DMS53 treated with DMSO at 0.1 percent for 48 hours (cell line): ENCODE results near the gene HOXA6.

ENCODE experiments used
- DNase-seq: peaks from one replicate; lab custom pipeline; 2025; ENCODE audit not compliant: unreplicated experiment; lab: John Stamatoyannopoulos, UW

Gene HOXA6

DNA sequence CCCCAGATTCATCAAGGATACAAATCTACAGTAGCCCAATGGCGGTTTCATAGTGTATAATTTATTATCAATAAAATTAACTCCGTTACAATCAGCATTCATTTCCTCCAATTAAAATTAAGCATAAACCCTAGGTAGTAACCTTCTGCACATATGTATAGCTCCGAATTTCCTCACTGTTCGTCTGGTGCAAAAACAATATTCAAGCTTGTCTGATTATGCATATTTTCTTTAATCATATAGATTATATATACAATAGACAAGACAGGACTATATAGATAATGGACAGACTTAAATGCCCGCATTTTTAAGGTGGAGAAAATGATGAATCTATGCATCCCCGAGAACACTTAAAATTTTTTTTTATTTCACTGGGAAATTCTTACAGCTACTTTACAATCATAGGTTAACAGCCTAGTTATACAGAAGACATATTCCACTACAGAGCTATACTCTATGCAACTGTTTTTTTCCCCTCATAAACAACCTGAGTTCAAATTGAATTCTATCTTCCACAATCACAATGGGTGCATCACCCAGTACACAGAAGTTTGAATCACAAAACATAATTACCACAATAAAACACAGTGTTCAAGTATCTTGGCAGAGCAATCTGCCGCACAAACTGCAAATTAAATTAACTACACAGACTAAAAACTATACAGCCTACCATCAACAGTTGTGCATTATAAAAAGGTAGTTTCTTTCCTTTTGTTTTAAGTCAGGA lies 15.2 kb upstream of the HOXA6 start:
- DNase-seq: no peak

DNA sequence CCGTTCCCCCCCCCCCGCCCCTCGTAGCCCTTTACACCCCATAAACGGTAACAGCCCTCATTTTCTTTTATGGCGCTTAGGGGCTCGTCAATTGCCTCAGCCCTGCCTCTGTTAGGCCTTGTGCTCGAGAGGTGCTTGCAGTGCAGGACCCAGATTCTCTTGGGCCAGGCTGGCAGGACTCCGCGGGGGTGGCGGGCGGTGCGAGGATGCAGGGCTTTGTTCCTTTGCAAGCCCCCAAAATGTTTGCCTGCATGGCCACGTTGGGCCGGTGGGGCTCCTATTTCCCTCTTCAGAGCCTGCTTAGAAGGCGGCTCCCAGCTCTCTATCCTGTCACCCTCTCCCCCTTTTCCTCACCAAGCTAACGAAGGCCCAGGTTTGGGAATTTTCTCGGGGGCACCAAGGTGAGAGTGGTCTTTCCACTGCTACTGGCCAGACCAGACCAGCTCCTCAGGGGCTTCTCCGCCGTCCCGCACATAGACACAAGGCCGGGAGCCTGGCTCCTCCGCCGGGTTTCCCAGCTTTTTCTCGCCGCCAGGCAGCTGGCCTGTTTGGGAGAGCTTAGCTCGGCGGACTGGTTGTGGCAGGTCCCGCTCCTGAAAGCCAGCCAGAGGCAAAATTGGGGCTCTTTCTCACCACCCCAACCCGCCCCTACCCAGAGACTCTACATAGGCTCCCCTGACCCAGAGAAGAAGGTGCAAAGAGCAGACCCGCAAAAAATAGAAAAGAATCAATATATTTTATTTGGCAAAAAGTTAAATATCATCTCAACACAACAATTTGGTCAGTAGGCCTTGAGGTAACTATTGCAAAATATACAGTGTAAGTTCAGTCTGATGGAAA lies 14.4 kb upstream of the HOXA6 start:
- no peak for DNase-seq

DNA sequence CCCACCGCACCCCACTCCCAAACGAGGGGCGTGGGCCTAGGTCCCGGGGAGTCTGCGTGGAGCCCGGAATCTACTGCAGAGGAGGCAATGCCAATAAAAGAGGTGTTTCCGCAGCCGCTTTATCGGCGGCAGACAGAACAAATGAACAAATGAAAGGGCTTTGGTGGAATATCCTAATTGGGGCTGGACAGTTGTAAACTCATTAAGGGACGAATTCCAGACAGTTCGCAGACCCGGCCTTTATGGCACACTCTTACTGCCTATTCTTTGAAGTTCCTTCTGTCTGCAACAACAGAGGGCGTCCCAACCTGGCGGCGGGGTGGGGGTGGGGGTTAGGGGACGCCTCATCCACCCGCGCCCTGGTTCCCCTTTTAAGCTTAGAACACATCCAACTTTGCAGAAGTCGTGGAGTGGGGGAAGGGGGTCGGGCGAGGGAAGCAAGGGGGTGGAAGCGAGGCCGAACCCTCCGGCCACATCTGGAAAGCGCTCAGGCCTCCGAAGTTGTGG lies 13.7 kb upstream of the HOXA6 start:
- no peak for DNase-seq

DNA sequence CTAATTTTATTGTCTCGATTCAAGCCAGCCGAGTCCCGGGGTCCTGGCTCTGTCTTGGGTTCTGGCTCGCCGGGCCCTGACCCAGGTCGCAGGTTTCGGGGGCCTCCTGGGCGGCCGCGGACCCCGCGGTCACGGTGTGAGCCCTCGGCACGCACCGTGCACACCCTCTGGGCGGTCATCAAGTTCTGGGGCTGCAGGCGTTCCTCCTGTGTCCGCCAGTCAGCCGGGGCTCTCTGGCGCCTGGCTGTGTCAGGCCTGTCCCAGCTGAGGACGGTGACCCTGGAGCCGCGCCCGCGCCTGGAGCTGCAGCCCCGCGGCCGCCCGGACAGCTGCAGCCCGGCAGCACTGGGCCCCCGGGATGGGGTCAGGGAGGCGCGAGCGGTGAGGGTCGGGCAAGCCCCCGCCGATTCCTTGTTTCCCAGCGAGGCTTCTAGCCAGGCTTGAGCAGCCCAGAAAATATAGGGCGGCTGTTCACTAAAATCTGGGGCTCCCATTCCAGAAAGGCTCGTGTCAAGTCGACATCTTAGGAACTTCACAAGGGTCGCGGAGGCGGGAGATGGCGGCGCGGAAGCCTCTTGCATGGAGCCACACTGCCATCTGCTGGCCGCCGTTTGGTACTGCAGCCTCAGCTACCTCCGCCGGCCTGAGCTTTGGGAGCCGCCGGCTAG lies 13.1 kb upstream of the HOXA6 start:
- DNase-seq: peak; percentile 70

DNA sequence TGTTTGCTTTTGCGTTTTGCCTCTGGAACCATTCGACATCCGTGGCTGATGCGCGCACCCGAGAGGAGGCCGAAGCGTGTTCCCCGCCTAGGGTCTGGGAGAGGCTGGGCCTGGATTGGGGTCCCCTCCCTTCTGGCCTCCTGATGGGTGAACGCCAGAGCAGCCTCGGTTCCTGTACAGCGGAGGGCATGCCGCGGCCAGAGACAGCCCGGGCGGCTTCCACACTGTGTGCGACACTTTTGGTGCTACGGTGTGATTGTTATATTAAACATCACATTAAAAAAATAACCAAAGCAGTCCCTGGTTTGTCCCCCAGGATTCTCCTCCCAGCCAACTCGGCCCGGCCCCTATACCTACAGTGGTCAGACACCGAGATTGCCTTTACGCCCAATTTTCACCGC lies 12.6 kb upstream of the HOXA6 start:
- no peak for DNase-seq

DNA sequence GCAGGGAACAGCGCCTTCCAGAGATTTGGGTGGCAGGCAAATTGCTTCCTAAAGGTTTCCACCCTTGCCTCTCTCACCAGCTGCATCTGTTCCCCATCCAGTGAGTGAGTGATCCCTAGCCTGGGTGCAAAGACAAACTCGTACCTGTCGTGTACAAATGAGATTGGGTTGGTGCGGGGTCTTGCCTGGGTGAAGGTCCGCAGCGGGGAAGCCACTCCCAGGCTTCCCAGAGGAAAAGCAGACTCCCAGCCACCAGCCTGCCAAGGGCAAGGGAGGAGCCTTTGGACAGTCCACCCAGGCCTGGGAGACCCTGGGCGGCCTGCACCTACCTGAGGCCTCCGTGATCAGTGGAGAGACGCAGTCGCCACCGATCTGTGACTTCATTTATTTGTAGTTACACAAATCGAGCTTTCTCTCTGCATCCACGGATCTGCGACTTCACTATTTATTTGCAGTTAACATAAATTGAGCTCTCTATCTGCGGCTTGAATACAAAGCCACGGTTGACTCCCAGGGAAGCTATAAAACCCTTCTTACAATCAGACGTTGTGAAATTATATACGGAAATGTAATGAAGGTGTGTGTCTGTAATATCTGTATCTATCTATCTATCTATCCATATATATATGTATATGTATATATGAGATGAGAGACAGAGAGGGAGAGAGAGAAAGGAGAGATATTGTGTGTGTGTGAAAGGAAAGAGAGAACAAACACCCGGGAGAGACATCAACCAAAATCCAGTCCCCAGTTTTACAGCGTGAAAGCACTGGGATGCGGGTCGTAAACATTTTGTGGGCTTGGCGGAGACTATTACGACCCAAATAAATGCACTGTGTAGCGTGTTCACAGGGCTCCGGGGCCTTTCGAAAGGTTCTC lies 11.9 kb upstream of the HOXA6 start:
- no peak for DNase-seq

DNA sequence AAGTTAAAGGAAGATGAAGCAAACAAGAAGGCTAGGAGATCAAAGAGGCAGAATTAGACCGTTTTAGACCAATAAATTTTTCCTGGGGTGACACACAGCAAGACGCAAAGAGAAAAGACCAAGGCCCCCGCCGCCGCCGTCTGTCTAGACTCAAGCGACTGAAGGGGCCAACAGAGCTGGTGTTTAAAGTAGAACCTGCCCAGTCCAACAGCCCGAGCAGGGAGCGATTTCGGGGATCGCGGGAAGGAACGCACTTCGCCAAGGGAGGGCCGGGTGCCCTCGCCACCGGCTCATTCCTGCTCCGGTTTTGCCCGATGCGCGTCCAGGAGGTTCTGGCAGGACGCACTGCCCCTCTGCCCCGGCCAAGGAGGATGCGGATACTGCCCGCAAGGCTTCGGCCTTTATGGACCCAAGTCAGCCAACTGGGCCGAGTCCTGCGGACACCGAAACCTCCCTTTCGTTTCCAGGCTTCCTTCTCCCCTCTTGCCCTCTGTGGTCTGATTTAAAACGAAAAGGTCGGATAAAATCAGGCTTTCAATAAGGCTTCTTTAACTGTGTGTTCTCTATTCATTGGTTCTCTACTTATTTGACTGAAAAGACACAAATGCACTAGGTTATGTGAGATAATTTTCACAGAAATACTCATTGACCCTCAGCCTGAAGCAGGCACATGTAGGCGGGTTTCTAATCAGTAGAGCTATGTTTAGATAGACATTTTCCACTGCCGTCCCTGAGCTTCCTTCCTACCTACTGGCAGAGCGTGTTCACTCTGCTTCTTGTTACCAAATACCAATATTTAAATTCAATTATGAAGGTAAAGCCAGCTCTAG lies 11.1 kb upstream of the HOXA6 start:
- no peak for DNase-seq

DNA sequence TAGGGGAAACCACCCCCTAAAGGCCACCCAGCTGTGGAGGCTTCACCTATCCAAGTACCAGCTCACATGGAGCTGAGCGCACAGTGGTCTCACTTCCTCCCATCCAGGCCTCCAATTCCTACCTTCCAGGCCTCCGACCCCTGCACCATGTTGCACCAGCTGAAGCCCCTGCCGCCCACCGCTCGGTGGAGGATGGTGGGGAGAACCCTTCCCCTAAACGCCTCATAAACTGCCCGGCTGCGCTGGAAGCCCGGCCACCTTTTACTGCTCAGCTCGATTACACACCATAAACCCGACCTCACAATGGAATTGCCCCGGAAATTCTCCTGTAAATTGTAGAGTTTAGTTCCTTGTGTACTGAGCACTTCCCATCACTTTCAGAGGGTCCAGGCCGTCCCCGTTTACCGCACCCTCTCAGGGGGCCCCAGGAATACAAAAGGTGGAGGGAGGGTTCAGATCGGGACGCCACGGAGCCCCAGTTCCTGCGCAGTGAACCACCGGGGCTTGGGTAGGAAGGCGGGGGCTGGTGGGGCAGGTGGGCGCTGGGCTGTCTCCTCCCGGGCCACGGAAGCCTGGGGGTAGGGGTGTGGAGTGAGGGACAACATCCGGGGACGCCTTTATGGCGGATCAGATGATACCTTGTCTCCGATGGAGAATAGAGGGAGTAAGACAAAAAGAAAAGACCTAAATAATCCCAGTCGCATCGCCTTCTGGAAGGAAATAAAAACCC lies 10.3 kb upstream of the HOXA6 start:
- DNase-seq: no peak

DNA sequence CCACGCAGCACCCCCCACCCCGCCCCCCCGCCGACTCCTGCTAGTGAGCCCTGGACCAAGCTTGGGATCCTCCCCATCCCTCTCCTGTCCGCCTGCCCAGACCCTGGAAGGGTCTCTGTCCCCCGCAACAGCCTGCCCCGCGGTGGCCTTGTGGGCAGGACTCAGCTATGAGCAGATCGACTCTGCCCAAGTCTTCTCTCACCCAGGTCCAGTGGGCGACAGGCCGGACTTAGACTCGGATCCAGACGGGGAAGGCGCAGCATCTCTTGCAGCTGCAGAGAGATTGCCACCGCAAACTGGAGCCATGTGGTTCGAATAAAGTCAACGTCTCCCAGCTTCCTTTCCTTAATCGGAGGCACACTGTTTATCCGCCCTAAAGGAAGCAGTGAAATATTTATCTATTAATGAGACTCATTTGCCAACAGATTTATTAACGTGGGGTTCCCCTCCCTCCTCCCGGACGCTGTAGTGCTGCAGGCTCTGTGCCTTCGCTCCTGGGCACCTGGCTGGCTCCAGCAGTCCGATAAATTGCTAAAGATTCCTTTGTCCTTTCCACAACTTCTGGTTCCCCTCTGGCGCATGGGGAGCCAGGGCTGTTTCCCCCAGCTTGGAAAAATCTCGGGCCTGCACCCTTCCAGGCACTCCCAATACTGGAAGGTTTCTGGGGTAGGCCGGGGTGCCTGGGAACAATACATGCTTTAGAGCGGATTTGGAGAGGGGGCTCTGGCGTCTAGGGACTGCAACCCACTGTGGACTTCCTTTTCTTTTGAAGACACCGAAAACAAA lies 9.5 kb upstream of the HOXA6 start:
- DNase-seq: no peak

DNA sequence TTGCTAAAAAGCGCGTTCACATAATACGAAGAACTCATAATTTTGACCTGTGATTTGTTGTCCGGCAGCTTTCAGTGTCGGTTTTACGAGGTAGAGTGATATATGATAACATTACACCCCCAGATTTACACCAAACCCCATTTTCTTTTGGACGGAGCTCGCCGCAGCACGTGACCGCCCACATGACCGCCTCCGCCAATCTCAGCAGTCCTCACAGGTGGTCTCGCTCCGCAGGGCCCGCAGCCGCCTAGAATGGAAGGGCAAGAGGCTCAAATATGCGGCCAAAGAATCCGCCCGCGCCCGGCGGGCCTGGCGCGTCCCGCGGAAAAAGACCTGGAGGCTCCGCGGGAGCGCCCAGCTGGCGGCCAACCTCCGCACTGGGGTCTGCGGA lies 8.9 kb upstream of the HOXA6 start, which contains the start of gene HOXA7:
Gene HOXA7, minus strand, starts transcription at position 168 of the 391 bp plus-strand sequence. Its CDS starts 130 bp downstream, at position 38.
- DNase-seq: no peak

DNA sequence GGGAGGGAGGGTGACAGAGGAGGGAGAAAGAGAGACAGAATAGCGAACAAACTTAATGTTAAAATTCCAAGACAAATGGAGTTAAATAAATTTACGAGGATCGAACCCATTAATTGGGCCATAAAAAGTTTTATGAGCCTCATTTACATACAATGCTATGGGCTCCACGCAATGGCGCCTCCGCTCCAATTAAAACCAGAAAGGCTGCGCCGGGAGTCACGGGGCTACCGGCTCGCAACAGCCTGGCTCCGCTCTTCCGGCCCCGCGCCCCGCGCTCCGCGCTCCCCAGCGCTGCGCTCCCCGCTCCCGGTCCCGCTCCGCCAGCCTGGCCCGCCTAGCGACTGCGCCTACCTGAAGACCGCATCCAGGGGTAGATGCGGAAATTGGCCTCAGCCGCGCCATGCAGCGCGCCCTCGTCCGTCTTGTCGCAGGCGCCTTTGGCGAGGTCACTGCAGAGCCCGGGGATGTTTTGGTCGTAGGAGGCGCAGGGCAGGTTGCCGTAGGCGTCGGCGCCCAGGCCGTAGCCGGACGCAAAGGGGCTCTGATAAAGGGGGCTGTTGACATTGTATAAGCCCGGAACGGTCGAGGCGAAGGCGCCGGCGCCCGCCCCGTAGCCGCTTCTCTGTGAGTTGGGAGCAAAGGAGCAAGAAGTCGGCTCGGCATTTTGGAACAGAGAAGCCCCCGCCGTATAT lies 8.4 kb upstream of the HOXA6 start:
- DNase-seq: no peak

DNA sequence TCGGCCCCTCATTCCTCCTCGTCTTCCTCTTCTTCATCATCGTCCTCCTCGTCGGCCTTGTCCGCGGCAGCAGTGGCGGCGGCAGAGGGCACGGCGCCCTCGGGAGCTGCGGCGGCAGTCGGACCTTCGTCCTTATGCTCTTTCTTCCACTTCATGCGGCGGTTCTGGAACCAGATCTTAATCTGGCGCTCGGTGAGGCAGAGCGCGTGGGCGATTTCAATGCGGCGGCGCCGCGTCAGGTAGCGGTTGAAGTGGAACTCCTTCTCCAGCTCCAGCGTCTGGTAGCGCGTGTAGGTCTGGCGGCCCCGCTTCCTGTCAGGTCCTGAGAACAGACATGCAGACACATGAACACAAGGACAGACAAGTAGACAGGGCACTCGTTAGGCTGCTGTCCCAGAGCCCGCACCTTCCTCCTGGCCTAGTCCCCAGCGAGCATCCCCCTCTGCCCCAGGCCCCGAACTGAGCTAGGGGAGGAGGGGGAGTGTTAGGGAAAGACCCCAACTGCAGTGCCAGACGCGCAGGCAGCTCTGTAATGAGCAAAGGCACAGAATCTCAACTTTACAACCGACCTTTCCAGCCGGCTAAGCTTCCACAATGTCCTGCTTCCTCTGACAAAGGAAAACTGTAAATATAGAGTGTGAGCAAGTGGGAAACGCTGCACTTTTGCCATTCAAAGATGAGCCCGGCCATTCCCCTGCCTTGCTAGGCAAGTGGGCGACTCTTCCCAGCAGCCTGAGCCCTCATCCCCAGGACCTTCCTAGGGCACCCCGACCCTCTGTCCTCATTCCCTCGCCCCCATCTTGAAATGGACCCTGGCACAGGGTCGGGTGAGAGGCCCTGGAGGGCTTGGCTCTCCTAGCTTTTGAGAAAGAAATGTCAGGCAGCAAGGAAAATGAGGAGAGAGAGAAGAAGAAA lies 7.6 kb upstream of the HOXA6 start:
- peak; percentile 34 for DNase-seq

DNA sequence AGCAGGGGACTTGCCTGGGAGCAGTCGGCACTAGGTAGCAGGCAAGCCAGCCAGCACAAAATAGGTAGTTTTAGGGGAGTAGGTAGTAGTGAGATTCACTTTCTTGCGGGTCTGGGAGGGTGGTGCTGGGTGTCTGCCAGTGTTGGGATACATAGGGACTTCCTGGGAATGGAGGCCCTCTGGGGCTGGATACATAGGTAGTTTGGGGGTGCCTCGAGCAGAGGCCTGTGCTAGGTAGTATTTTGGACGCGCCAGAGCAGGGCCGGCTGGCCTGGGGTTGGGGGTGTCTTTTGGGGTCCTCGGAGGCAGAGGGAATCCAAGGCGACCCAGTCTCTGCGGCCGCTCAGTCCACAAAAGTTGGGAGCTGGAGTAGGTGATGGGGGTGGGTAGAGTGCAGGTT lies 6.8 kb upstream of the HOXA6 start:
- DNase-seq: no peak

DNA sequence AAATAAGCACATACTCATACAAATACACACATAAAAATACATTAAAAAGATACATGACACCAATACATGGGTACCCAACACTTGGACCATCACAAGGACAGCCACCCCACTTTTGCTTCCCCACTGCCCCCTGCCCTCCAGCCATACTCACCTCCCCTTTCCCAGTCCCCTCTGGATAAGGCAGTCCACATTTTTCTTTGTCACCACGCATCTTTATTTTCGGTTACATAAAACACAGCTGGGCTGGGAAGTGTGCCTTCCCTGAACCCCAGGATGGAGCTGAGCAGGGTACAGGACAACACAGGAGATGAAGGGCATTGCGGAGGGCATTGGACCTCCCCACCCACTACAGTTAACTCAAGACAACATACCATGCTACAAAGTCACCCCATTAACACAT lies 6.0 kb upstream of the HOXA6 start:
- no peak for DNase-seq

DNA sequence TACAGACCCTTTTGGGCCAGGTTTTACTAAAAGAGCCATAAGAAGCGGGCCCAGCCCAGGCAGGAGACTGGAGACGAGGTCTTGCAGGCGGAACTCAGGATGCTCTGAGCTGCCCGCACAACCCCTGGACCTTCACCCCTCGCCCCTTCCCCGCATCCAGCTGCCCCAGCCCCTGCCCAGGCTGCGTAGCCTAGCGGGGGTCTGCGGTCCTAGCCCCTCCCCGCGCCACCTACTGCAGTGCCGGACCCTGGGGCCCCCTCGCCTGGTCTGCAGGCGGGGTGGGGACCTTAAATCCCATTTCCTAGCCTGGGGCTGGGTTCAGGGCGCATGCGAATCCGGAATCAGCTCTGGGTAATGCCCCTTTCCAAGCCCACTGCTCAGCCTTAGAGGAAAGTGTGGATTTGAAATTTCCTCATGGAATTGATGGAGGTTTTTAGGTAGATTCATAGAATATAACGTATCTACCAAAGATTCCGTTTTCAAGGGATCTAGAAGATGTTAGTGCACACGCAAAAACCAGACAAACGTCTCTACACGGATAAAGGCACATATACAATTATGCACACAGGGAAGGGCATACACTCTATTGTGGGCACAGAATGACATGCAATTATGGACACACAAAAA lies 5.4 kb upstream of the HOXA6 start:
- DNase-seq: no peak
